GM12878 (cell line): ENCODE data around the gene KLRF2. TPM values are rescaled to one million over a fixed set of nuclear protein-coding genes. Genes with fewer than 3 reads are reported as not detected.

Source experiments
- ATAC-seq: fragments of 200-7000 bp; cut with Tn5 transposase; 3 replicates; pipeline ENCODE4 v1.9.1; 2020; ENCODE audit warnings: mild to moderate bottlenecking, moderate library complexity
- BruUV-seq: library from RNA; stranded (reverse); fragments of 400-500 nt; replicated peaks from 2 replicates; lab custom pipeline; 2021; lab: Mats Ljungman, UMichigan
- CTCF ChIA-PET: fragments of 300-600 bp; sonication (Branson Sonifier 250); formaldehyde crosslinking; extraction: SDS; loops from one replicate; lab custom pipeline; 2021; ENCODE audit warnings: inconsistent platforms; lab: Yijun Ruan, JAX
- POLR2A ChIA-PET: fragments of 350-600 bp; formaldehyde crosslinking; extraction: SDS; loops from one replicate; lab custom pipeline; 2021; ENCODE audit warnings: inconsistent platforms; lab: Charles Lee
- RAD21 ChIA-PET: fragments of 300-600 bp; sonication (Branson Sonifier 250); formaldehyde crosslinking; loops from one replicate; lab custom pipeline; 2023; ENCODE audit warnings: antibody characterized with exemption; ENCODE audit not compliant: unreplicated experiment; lab: Charles Lee
- SMC1A ChIA-PET: fragments of 300-600 bp; sonication (Branson Sonifier 250); formaldehyde crosslinking; loops from one replicate; lab custom pipeline; 2023; ENCODE audit not compliant: unreplicated experiment, uncharacterized antibody; lab: Charles Lee
- DNase-seq: peaks from one replicate; pipeline ENCODE4 v3.0.0-alpha.2; 2011; ENCODE audit warnings: low read depth, low spot score
- FAIRE-seq: peaks from 3 replicates; lab custom pipeline; 2011; peaks lifted over from hg19 to GRCh38; lab: Jason Lieb, UNC
- H2AFZ ChIP-seq: 2 replicates; pipeline ENCODE4 v1.6.0; 2011; ENCODE audit warnings: low read depth, low read length, control low read depth; ENCODE audit not compliant: control insufficient read depth
- H3K27ac ChIP-seq: 2 replicates; pipeline ENCODE4 v1.5.1; 2011; ENCODE audit warnings: control low read depth; ENCODE audit not compliant: control insufficient read depth, insufficient read depth
- H3K27me3 ChIP-seq, 2 experiments: replicated peaks in 1 of 2; 2 replicates each; pipeline versions ENCODE4 v1.6.0 to v1.6.1; 2011; ENCODE audit warnings: low read length in 1 of 2; ENCODE audit not compliant: control insufficient read depth in 2 of 2, insufficient read depth in 2 of 2
- H3K36me3 ChIP-seq, 2 experiments: 2 replicates each; pipeline ENCODE4 v1.5.1; 2011; ENCODE audit warnings: low read length in 1 of 2; ENCODE audit not compliant: control insufficient read depth in 2 of 2, insufficient read depth in 2 of 2
- H3K4me1 ChIP-seq: 2 replicates; pipeline ENCODE4 v1.6.1; 2011; ENCODE audit warnings: mild to moderate bottlenecking, low read length, moderate library complexity, mixed read lengths; ENCODE audit not compliant: control insufficient read depth, insufficient read depth
- H3K4me2 ChIP-seq: 2 replicates; pipeline ENCODE4 v1.6.0; 2011; ENCODE audit warnings: control low read depth; ENCODE audit not compliant: control insufficient read depth, insufficient read depth
- H3K4me3 ChIP-seq: fragments of 200-600 bp; sonication (generic); 2 replicates; pipeline ENCODE4 v1.5.1; 2016
- H3K79me2 ChIP-seq: 2 replicates; pipeline ENCODE4 v1.6.0; 2011; ENCODE audit warnings: low read length; ENCODE audit not compliant: control insufficient read depth, insufficient read depth
- H3K9ac ChIP-seq: 2 replicates; pipeline ENCODE4 v1.8.0; 2011; ENCODE audit warnings: low read length, control low read depth, mixed read lengths; ENCODE audit not compliant: control insufficient read depth, insufficient read depth
- H3K9me3 ChIP-seq: replicated peaks from 3 replicates; pipeline ENCODE4 v1.5.1; 2011; ENCODE audit warnings: mild to moderate bottlenecking, low read length; ENCODE audit not compliant: control insufficient read depth, insufficient read depth
- H4K20me1 ChIP-seq: 2 replicates; pipeline ENCODE4 v1.6.0; 2011; ENCODE audit not compliant: control insufficient read depth, insufficient read depth
- FOXK2 ChIP-seq: fragments of 450-650 bp; IDR thresholded peaks from 2 replicates; pipeline ENCODE4 v1.6.1; 2017; ENCODE audit warnings: mild to moderate bottlenecking, moderate library complexity
- MAX ChIP-seq: IDR thresholded peaks from 2 replicates; pipeline ENCODE4 v1.6.1; 2012; ENCODE audit warnings: low read depth, low read length, improper control_type of control experiment
- PML ChIP-seq: IDR thresholded peaks from 2 replicates; pipeline ENCODE4 v1.6.1; 2012; ENCODE audit warnings: low read length, inconsistent platforms
- RUNX3 ChIP-seq: IDR thresholded peaks from 2 replicates; pipeline ENCODE4 v1.6.1; 2012; ENCODE audit warnings: low read length, inconsistent platforms
- SREBF1 ChIP-seq: IDR thresholded peaks from 2 replicates; pipeline ENCODE4 v1.6.1; 2012; ENCODE audit warnings: mild to moderate bottlenecking, low read length
- ZBTB11 ChIP-seq: fragments of 450-650 bp; formaldehyde crosslinking; IDR thresholded peaks from 2 replicates; pipeline ENCODE4 v1.5.0; 2022; ENCODE audit warnings: mild to moderate bottlenecking, missing genetic modification characterization
- ZNF217 ChIP-seq: fragments of 450-650 bp; IDR thresholded peaks from 2 replicates; pipeline ENCODE4 v1.6.1; 2017; ENCODE audit warnings: antibody characterized with exemption, mild to moderate bottlenecking
- ZZZ3 ChIP-seq: IDR thresholded peaks from 2 replicates; pipeline ENCODE4 v1.6.1; 2011; ENCODE audit warnings: low read depth; ENCODE audit not compliant: control insufficient read depth, insufficient read length
- in situ Hi-C: fragments of 300-500 bp; cut with MboI; formaldehyde crosslinking; loops from 9 replicates; pipeline ENCODE4 v1.14.3; 2018; ENCODE audit warnings: mixed read lengths
- intact Hi-C: fragments of 100-400 bp; cut with micrococcal nuclease; formaldehyde crosslinking; loops from one replicate; pipeline ENCODE4 v1.14.2; 2022; ENCODE audit not compliant: unreplicated experiment
- polyA plus RNA-seq, 11 experiments: library from polyadenylated mRNA; depleted of rRNA in 4 of 11; unstranded in 6 of 11; stranded (reverse) in 5 of 11; fragments of >200 nt; fragmentation: Nextera tagmentation in 4 of 11; fragmentation: Illumina TruSeq in 1 of 11; extraction: Ambion mirVana in 4 of 11; extraction: Trizol in 1 of 11; gene quantifications; 1 replicate in 1 of 11; 2 replicates in 10 of 11; pipeline versions ENCODE4 v1.2.1 to v1.2.3, GENCODE V29; 2011 to 2016; ENCODE audit warnings: inconsistent platforms in 2 of 11, missing spikeins in 2 of 11, low read depth in 1 of 11
- total RNA-seq, 4 experiments: library from RNA; depleted of rRNA in 3 of 4; stranded (reverse); fragments of >200 nt in 3 of 4; fragmentation: Illumina TruSeq in 1 of 4; extraction: Trizol in 1 of 4; gene quantifications; 2 replicates each; pipeline versions ENCODE4 v1.2.1 to v1.2.3, GENCODE V29; 2013 to 2021
- TF ChIP-seq, protein P1 (sequence below): IDR thresholded peaks from 2 replicates; pipeline ENCODE4 v1.6.1; 2012; ENCODE audit warnings: low read depth, low read length, improper control_type of control experiment

The KLRF2 gene
- total and polyA plus RNA-seq, 10 of the 15 experiments (the other 5 are each of a cell fraction or from before 2014, with no cell fraction given), result 0.15 to 2.1 (median 0.26) TPM; not detected in 6

GRCh38 chr12:9911708-9912107, 30.4 kb downstream of the KLRF2 start:
- in situ Hi-C loops, result no loop called here
- TF ChIP-seq SREBF1, result no peak
- no peak for TF ChIP-seq FOXK2
- TF ChIP-seq PML, result no peak
- TF ChIP-seq MAX, result no peak
- no peak for TF ChIP-seq ZZZ3
- TF ChIP-seq RUNX3, result no peak
- TF ChIP-seq, protein P1, sequence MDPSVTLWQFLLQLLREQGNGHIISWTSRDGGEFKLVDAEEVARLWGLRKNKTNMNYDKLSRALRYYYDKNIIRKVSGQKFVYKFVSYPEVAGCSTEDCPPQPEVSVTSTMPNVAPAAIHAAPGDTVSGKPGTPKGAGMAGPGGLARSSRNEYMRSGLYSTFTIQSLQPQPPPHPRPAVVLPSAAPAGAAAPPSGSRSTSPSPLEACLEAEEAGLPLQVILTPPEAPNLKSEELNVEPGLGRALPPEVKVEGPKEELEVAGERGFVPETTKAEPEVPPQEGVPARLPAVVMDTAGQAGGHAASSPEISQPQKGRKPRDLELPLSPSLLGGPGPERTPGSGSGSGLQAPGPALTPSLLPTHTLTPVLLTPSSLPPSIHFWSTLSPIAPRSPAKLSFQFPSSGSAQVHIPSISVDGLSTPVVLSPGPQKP, result no peak
- no peak for TF ChIP-seq ZBTB11 (CRISPR knock-in tag)
- TF ChIP-seq ZNF217, result no peak
- DNase-seq, result no peak
- Histone ChIP-seq H3K4me3 (no peak overlapping the region), H3K9me3 (peaks cover 20% of the 10 kb centered on the region), H3K79me2 (no peaks in the 10 kb centered on the region), H3K9ac (no peak overlapping the region), H3K4me1 (no peaks in the 10 kb centered on the region), H3K36me3 (no peaks in the 10 kb centered on the region), H3K27me3 (no peaks in the 10 kb centered on the region), H2AFZ (no peak overlapping the region), H3K27ac (no peak overlapping the region), H4K20me1 (no peaks in the 10 kb centered on the region), H3K4me2 (no peak overlapping the region)
- RAD21 ChIA-PET, result no interaction called here
- ATAC-seq, result no peak
- POLR2A ChIA-PET, result no interaction called here
- CTCF ChIA-PET, result interaction anchor here (0.7 to 1.6 kb wide), 2 partner anchors 16 to 20 kb away, joined by 3 read pairs; no protein-coding TSS in a partner anchor
- FAIRE-seq, result no peak
- no TSS peak for BruUV-seq
- SMC1A ChIA-PET, result no interaction called here
- intact Hi-C loops, result no loop called here
